GM12891 (cell line): ENCODE results near the gene EMID1.

ENCODE experiments used
- POLR2A ChIP-seq: IDR thresholded peaks from 2 replicates; pipeline ENCODE4 v1.6.1; 2011; ENCODE audit warnings: low read depth, low read length, control low read depth
- POLR2AphosphoS5 ChIP-seq: IDR thresholded peaks from 2 replicates; pipeline ENCODE4 v1.6.1; 2011; ENCODE audit warnings: low read depth, low read length, control low read depth
- TAF1 ChIP-seq: IDR thresholded peaks from 2 replicates; pipeline ENCODE4 v1.6.1; 2011; ENCODE audit warnings: low read depth, low read length, control low read depth

DNA sequence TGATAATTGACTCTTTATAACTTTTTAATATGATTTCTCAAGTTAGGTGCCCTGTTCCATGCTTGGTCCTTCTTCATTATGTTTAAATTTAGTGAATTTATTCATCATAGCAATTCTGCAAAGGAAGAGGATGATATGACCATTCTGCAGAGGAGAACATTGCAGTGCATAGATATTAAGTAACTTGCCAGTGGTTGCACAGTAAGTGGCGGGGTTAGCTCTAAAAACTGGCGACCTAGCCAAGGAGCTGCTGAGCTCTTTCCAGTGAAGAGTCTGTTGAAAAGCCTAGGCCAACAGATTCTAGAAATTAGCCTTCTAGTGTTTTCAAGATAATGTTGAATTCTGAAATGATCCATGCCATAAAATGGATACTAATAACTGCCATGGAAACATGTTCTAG, 66.9 kb downstream of the EMID1 start:
- TF ChIP-seq POLR2A, result no peak
- no peak for TF ChIP-seq TAF1
- TF ChIP-seq POLR2AphosphoS5, result no peak
